ENCODE measurements around the gene ATG7. TPM values are rescaled to one million over a fixed set of nuclear protein-coding genes. Genes with fewer than 3 reads are reported as not detected.
A peak's percentile ranks its signal among the peaks of the same experiment; 100 is the strongest.

Gene ATG7
- total RNA-seq, 1 donor from 2014 or later = 61.7 TPM

- DNase-seq (no peak), ATAC-seq (no peak)
- Histone ChIP-seq H3K36me3 (no peaks in the 10 kb centered on the region), H3K27ac (no peak overlapping the region), H3K9me3 (no peaks in the 10 kb centered on the region), H3K4me3 (no peak overlapping the region), H3K4me1 (no peaks in the 10 kb centered on the region), H3K27me3 (ENCODE audit: low read depth) (no peaks in the 10 kb centered on the region)
- no peak for TF ChIP-seq CTCF (IDR thresholded peaks at IDR 0.05)
- intact Hi-C loops (cut with DNase I) = no loop called here
Measured at GRCh38 chr3:11445883-11446282, 173.7 kb downstream of the ATG7 start.

GRCh38 chr3:11447584-11448200 is 175.5 kb downstream of the ATG7 start:
- Histone ChIP-seq H3K4me3 (no peak overlapping the region), H3K4me1 (no peaks in the 10 kb centered on the region), H3K9me3 (no peaks in the 10 kb centered on the region), H3K27ac (no peak overlapping the region), H3K27me3 (ENCODE audit: low read depth) (no peaks in the 10 kb centered on the region), H3K36me3 (no peaks in the 10 kb centered on the region)
- intact Hi-C loops (cut with DNase I) = no loop called here
- DNase-seq (no peak), ATAC-seq (no peak)
- TF ChIP-seq CTCF (IDR thresholded peaks at IDR 0.05) = no peak

GRCh38 chr3:11450015-11450414 is 177.8 kb downstream of the ATG7 start:
- intact Hi-C loops (cut with DNase I) = no loop called here
- Histone ChIP-seq H3K4me3 (no peak overlapping the region), H3K27me3 (ENCODE audit: low read depth) (no peaks in the 10 kb centered on the region), H3K9me3 (no peaks in the 10 kb centered on the region), H3K27ac (no peak overlapping the region), H3K36me3 (no peaks in the 10 kb centered on the region), H3K4me1 (no peaks in the 10 kb centered on the region)
- no peak for ATAC-seq
- TF ChIP-seq CTCF (IDR thresholded peaks at IDR 0.05) = no peak
- DNase-seq = no peak

- H3K36me3 ChIP-seq = no peaks in the 10 kb centered on the region
- H3K27ac ChIP-seq = no peak overlapping the region
- ATAC-seq (no peak), DNase-seq (no peak)
- intact Hi-C loops (cut with DNase I) = no loop called here
- TF ChIP-seq CTCF (IDR thresholded peaks at IDR 0.05) = no peak
- no peaks in the 10 kb centered on the region for H3K4me1 ChIP-seq
- H3K27me3 ChIP-seq (ENCODE audit: low read depth) = no peaks in the 10 kb centered on the region
- H3K4me3 ChIP-seq = no peak overlapping the region
- H3K9me3 ChIP-seq = no peaks in the 10 kb centered on the region
Measured at GRCh38 chr3:11452312-11452711, 180.1 kb downstream of the ATG7 start.

- intact Hi-C loops (cut with DNase I) = no loop called here
- no peak overlapping the region for H3K27ac ChIP-seq
- peak in 1 of 2 donors; percentile 13 for ATAC-seq
- H3K36me3 ChIP-seq = no peaks in the 10 kb centered on the region
- no peak overlapping the region for H3K4me3 ChIP-seq
- DNase-seq = no peak
- TF ChIP-seq CTCF (IDR thresholded peaks at IDR 0.05) = no peak
- H3K9me3 ChIP-seq = no peaks in the 10 kb centered on the region
- H3K4me1 ChIP-seq = no peaks in the 10 kb centered on the region
- no peaks in the 10 kb centered on the region for H3K27me3 ChIP-seq (ENCODE audit: low read depth)
Measured at GRCh38 chr3:11452885-11453847, 181.0 kb downstream of the ATG7 start.

Data from lower lobe of right lung (tissue), 2 donors.